ENCODE data around the gene RHOH.
A peak's percentile ranks its signal among the peaks of the same experiment; 100 is the strongest.

RHOH gene

GRCh38 chr4:40225497-40225896 lies 28.7 kb downstream of the RHOH start:
- in situ Hi-C loops (cut with MboI; ENCODE audit: low pct_unique_long_range_greater_than_20kb, low sequenced_read_pairs), result no loop called here
- no peak for DNase-seq

DNA sequence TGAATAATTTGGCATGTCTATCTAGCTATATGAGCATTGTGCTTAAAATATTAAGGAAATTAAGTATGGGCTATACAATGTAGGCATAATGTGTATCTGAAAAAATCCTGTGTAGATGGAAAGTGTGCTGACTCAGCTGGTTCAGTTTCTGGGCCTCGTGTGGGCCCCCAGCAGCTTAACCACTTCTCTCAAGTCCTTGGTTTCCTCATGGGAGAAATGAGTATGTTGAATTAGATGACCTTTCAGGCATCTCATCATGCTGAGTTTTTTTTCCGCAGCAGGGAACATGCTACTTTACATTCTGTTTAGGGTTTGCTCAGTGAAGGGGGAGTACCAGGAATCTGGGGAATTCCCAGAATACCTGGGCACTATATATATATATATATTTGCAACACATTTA lies 30.5 kb downstream of the RHOH start:
- in situ Hi-C loops (cut with MboI; ENCODE audit: low pct_unique_long_range_greater_than_20kb, low sequenced_read_pairs), result no loop called here
- no peak for DNase-seq

GRCh38 chr4:40228497-40229365 lies 31.9 kb downstream of the RHOH start:
- in situ Hi-C loops (cut with MboI; ENCODE audit: low pct_unique_long_range_greater_than_20kb, low sequenced_read_pairs), result no loop called here
- peak; percentile 40 for DNase-seq

DNA sequence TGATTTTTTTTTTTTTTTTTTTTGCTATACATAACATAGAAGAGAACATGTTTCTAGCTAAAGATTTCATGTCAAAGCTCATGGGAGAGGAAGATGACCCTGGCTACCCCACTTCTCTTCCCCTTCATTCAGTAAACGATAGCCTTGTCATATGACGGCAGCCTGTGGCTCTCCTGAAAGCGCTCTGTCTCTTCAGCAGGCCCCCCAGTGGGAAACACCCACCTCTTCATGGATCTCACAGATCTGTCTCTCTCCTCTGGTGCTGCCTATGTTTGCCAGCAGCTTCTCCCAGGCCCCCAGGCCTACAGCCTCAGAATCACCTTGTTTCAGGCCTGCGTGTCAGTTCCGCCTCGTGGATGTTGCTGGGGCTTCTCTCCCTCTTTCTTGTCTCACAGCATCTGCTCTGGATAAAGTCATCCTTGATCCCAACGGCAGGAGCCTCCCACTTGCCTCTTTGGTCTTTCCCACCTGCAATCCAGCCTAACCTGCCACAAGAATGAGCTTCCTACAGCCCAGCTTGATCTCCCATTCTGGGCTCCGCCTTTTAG lies 34.6 kb downstream of the RHOH start:
- in situ Hi-C loops (cut with MboI; ENCODE audit: low pct_unique_long_range_greater_than_20kb, low sequenced_read_pairs), result no loop called here
- no peak for DNase-seq

GRCh38 chr4:40232610-40233009 lies 35.8 kb downstream of the RHOH start:
- DNase-seq, result peak; percentile 89
- in situ Hi-C loops (cut with MboI; ENCODE audit: low pct_unique_long_range_greater_than_20kb, low sequenced_read_pairs), result no loop called here

GRCh38 chr4:40233227-40233626 lies 36.4 kb downstream of the RHOH start:
- DNase-seq, result no peak

DNA sequence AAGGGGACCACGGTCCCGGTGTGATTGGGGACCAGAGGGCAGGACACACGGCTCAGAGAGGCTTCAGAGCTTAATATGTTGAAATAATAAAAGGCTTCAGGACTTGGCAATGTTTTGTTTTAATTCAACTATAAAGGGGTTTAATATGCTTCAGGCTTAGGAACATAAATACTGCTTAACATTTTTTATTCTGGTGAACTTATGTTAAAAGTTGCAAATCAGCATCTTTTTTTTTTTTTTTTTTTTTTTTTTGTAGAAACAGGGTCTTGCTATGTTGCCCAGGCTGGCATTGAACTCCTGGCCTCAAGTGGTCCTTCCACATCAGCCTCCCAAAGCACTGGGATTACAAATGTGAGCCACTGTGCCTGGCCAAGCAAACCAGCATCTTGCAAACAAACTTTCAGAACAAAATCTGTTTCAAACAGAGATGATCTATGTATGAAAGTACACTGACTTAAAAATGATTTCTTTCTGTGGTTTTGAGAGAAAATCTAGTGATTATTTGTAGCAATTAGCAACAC lies 37.7 kb downstream of the RHOH start:
- in situ Hi-C loops (cut with MboI; ENCODE audit: low pct_unique_long_range_greater_than_20kb, low sequenced_read_pairs), result no loop called here
- DNase-seq, result no peak

More at GRCh38 chr4:40233227-40233626, 36.4 kb downstream of the RHOH start:
- in situ Hi-C loops (cut with MboI; ENCODE audit: low pct_unique_long_range_greater_than_20kb, low sequenced_read_pairs), result no loop called here

GRCh38 chr4:40238008-40238699 lies 41.3 kb downstream of the RHOH start:
- in situ Hi-C loops (cut with MboI; ENCODE audit: low pct_unique_long_range_greater_than_20kb, low sequenced_read_pairs), result no loop called here
- peak; percentile 56 for DNase-seq

GRCh38 chr4:40238700-40239548 lies 42.1 kb downstream of the RHOH start:
- DNase-seq, result peak; percentile 40
- in situ Hi-C loops (cut with MboI; ENCODE audit: low pct_unique_long_range_greater_than_20kb, low sequenced_read_pairs), result no loop called here

DNA sequence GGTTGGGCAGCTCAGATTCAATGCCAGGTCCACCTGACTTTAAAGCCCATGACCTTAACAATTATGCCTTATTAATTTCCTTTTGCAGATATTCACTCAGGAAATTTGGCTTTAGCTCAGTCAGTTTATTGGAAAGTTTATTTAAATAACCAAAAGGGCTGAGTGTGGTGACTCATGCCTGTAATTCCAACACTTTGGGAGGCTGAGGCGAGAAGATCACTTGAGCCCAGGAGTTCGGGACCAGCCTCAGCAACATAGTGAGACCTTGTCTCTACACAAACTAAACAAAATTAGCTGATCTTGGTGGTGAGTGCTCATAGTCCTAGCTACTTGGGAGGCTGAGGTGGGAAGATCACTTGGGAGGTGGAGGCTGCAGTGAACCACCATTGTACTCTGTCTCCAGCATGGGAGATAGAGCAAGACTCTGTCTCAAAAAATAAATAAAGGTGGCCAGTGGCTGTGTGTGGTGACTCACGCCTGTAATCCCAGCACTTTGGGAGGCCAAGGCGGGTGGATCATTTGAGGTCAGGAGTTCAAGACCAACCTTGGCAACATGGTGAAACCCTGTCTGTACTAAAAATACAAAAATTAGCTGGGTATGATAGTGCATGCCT lies 43.3 kb downstream of the RHOH start:
- in situ Hi-C loops (cut with MboI; ENCODE audit: low pct_unique_long_range_greater_than_20kb, low sequenced_read_pairs), result no loop called here
- no peak for DNase-seq

DNA sequence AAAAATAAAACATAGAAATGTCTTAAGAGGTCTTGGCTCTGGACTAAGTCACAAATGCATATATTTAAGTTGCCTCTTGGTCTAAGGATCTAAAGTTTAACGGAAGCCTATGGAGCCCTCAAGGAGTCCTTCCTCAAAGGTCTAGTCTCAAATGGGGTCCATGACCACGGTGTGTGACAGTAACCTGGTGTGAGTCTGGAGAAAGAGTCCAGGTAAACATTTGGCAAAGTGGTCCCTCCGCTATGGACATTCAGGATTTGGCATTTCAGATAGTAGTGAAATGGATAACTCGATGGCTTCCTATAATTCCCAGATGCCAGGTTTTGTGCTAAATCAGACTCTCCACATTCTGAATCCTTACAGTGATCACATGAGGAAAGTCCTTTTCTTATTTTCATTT lies 44.2 kb downstream of the RHOH start:
- no peak for DNase-seq
- in situ Hi-C loops (cut with MboI; ENCODE audit: low pct_unique_long_range_greater_than_20kb, low sequenced_read_pairs), result no loop called here

DNA sequence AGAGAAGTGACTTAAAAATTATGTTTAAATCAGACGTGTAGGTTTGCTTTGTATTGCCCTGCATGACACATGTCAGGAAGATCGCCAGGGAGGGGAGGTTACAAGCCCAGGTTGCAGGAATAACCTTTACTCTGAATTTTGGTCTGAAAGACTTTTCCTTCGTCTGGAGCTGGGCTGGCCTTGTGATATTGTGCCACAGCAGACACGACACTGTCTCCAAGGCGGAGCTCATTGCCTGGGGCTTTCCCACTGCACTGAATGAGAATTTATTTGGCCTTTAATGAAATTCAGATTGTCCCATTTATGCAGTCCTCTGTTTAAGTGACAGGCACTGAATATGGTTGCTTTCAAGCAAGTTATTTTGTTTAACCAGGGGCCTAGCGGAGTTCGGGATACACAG lies 45.1 kb downstream of the RHOH start:
- in situ Hi-C loops (cut with MboI; ENCODE audit: low pct_unique_long_range_greater_than_20kb, low sequenced_read_pairs), result no loop called here
- DNase-seq, result no peak

DNA sequence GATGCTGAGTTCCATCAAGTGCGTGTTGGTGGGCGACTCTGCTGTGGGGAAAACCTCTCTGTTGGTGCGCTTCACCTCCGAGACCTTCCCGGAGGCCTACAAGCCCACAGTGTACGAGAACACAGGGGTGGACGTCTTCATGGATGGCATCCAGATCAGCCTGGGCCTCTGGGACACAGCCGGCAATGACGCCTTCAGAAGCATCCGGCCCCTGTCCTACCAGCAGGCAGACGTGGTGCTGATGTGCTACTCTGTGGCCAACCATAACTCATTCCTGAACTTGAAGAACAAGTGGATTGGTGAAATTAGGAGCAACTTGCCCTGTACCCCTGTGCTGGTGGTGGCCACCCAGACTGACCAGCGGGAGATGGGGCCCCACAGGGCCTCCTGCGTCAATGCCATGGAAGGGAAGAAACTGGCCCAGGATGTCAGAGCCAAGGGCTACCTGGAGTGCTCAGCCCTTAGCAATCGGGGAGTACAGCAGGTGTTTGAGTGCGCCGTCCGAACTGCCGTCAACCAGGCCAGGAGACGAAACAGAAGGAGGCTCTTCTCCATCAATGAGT lies 46.6 kb downstream of the RHOH start:
- DNase-seq, result no peak
- in situ Hi-C loops (cut with MboI; ENCODE audit: low pct_unique_long_range_greater_than_20kb, low sequenced_read_pairs), result no loop called here

DNA sequence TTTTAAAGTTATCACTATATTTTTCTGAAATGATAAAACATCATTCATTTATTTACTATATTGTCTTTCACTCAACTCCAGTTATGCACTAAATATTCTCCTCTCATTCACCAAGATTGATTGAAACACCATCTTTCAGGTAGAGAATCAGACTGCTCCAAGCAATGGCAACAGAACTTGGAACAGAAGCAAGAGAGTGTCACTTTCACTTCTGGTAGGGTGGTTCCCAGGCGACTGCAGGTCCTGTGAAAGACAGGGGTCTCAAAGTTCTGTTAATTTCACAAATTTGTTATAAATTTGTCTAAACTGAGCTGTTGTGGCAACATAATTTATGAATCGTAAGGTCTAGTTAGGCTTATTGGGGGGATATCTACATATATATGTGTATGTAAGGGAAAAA lies 47.8 kb downstream of the RHOH start:
- DNase-seq, result no peak
- in situ Hi-C loops (cut with MboI; ENCODE audit: low pct_unique_long_range_greater_than_20kb, low sequenced_read_pairs), result no loop called here

DNA sequence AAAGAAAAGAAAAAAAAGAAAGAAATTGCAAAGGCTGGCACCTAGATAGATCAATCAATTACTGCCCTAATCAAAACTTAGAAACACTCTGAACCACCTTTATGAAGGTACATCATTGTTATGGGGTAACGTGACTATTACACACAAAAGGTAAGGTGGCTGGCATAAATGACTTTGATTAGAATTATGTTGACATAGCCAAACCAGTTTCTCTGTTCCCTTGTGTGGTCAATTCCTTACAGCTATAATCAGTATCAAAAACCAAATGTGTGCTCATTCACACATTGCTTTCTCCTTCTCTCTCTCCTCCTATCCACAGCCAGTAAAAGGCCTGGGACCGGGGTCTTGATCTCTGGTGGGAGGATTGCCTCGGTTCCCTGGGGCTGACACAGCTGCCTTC lies 48.7 kb downstream of the RHOH start:
- no peak for DNase-seq
- in situ Hi-C loops (cut with MboI; ENCODE audit: low pct_unique_long_range_greater_than_20kb, low sequenced_read_pairs), result no loop called here

- DNase-seq, result no peak
- in situ Hi-C loops (cut with MboI; ENCODE audit: low pct_unique_long_range_greater_than_20kb, low sequenced_read_pairs), result no loop called here
These were observed 49.4 kb downstream of the RHOH start for GRCh38 chr4:40246011-40246900.

DNA sequence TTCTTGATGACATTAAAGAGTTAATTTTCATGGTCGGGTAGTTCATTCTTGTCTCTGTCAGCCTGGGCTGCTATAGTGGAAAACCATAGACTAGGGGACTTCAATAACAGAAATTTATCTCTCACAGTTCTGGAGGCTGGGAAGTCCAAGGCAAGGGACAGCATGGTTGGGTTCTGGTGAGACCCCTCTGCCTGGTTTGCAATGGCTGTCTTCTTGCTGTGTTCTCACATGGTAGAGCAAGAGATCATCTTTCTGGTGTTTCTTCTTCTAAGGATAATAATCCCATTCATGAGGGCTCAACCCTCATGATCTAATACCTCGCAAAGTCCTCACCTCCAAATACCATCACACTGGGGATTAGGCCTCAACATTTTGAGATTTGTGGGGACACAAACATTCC lies 50.1 kb downstream of the RHOH start:
- in situ Hi-C loops (cut with MboI; ENCODE audit: low pct_unique_long_range_greater_than_20kb, low sequenced_read_pairs), result no loop called here
- DNase-seq, result no peak

DNA sequence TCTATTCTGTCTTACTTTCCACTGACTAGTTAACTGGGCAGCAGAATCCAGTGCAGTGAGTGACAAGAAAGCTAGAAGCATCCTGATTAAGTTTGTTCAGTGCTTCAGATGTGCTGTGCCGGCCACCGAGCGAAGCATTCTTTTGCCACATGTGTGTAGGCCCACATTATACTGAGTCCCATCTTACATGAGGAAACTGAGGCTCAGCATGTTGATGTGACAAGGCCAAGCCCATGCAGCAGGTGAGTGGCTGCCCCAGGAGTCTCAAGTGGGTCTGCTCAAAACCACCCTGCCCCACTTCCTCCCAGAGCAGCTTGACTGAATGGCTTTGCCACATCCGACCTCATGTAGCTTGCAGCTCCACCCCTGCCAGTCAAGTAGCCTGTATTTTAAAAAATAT lies 50.5 kb downstream of the RHOH start:
- in situ Hi-C loops (cut with MboI; ENCODE audit: low pct_unique_long_range_greater_than_20kb, low sequenced_read_pairs), result no loop called here
- no peak for DNase-seq

Measured in KBM-7 (cell line).